Peyer's patch (tissue), 4 donors: ENCODE results near the gene LENEP. TPM values are rescaled to one million over a fixed set of nuclear protein-coding genes. Genes with fewer than 3 reads are reported as not detected.
A peak's percentile ranks its signal among the peaks of the same experiment; 100 is the strongest.

Experiments
- DNase-seq, 3 donors: peaks; one replicate each; pipeline ENCODE4 v3.0.0-alpha.2; 2017 to 2019
- H3K27ac ChIP-seq, 4 donors: fragments of 200-600 bp; sonication (generic); one replicate each; pipeline ENCODE4 v1.5.1; 2016 to 2019
- H3K27me3 ChIP-seq, 2 donors: fragments of 200-600 bp; sonication (generic); one replicate each; pipeline ENCODE4 v1.5.1; 2019
- H3K36me3 ChIP-seq, 3 donors: fragments of 200-600 bp; sonication (generic); one replicate each; pipeline ENCODE4 v1.5.1; 2016 to 2019
- H3K4me1 ChIP-seq, 4 donors: fragments of 200-600 bp; sonication (generic); one replicate each; pipeline ENCODE4 v1.5.1; 2016 to 2019
- H3K4me3 ChIP-seq, 4 donors: fragments of 200-600 bp; sonication (generic); 1 replicate in 3 of 4; 2 replicates in 1 of 4; pipeline ENCODE4 v1.5.1; 2016 to 2019; ENCODE audit warnings: mild to moderate bottlenecking in 1 of 4
- H3K9me3 ChIP-seq, 4 donors: fragments of 200-600 bp; sonication (generic); one replicate each; pipeline ENCODE4 v1.5.1; 2016 to 2019; ENCODE audit warnings: mild to moderate bottlenecking in 1 of 4
- POLR2A ChIP-seq, 2 donors: fragments of 450-650 bp; IDR thresholded peaks; one replicate each; pipeline ENCODE4 v1.5.1; 2017; ENCODE audit warnings: antibody characterized with exemption in 2 of 2, mild to moderate bottlenecking in 2 of 2, moderate library complexity in 2 of 2
- total RNA-seq, 4 donors: library from RNA; depleted of rRNA; stranded (reverse); fragments of >200 nt; gene quantifications; one replicate each; pipeline ENCODE4 v1.1.0, GENCODE V29; 2016
- TF ChIP-seq, protein P1 (sequence below), 6 experiments: fragments of 450-650 bp in 4 of 6; fragments of 200-600 bp in 2 of 6; sonication (generic) in 1 of 6; IDR thresholded peaks; one replicate each; pipeline ENCODE4 v1.5.1; 2017 to 2019; ENCODE audit warnings: antibody characterized with exemption in 6 of 6, mild to moderate bottlenecking in 3 of 6, moderate library complexity in 1 of 6

Gene LENEP
- total RNA-seq, 4 donors from 2014 or later: not detected

DNA sequence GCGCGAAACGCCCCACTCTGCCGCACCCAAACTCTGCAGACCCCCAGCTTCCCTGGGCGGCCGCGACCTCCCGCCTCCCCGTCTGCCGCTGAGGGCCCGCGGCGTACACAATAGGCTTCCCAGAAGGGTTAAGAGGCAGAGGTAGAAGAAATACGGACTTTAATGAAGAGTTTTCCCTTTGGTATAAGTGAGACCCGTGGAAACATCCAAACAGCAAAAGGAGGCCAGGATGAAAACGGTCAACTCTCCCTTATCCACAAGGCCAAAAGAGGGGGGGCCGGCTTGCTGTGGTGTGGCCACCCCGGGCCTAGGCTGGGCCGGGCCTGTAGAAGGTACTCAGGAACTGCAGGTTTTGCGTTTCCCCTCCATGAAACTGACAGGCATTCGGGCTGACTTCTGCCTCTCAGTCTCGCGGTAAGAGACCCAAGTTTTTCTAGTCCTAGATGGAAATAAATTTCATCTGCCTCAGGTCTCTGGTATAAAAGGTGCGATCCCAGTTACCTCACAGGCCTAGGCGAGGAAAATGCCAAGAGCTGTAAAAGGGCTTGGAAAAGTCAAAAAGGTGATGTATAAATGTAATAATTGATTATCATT, 31.1 kb upstream of the LENEP start:
- DNase-seq: peak in 2 of 3 donors; percentile 67 to 71
- TF ChIP-seq, protein P1, sequence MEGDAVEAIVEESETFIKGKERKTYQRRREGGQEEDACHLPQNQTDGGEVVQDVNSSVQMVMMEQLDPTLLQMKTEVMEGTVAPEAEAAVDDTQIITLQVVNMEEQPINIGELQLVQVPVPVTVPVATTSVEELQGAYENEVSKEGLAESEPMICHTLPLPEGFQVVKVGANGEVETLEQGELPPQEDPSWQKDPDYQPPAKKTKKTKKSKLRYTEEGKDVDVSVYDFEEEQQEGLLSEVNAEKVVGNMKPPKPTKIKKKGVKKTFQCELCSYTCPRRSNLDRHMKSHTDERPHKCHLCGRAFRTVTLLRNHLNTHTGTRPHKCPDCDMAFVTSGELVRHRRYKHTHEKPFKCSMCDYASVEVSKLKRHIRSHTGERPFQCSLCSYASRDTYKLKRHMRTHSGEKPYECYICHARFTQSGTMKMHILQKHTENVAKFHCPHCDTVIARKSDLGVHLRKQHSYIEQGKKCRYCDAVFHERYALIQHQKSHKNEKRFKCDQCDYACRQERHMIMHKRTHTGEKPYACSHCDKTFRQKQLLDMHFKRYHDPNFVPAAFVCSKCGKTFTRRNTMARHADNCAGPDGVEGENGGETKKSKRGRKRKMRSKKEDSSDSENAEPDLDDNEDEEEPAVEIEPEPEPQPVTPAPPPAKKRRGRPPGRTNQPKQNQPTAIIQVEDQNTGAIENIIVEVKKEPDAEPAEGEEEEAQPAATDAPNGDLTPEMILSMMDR (IDR thresholded peaks at IDR 0.05): no peak
- TF ChIP-seq POLR2A (IDR thresholded peaks at IDR 0.05): no peak

DNA sequence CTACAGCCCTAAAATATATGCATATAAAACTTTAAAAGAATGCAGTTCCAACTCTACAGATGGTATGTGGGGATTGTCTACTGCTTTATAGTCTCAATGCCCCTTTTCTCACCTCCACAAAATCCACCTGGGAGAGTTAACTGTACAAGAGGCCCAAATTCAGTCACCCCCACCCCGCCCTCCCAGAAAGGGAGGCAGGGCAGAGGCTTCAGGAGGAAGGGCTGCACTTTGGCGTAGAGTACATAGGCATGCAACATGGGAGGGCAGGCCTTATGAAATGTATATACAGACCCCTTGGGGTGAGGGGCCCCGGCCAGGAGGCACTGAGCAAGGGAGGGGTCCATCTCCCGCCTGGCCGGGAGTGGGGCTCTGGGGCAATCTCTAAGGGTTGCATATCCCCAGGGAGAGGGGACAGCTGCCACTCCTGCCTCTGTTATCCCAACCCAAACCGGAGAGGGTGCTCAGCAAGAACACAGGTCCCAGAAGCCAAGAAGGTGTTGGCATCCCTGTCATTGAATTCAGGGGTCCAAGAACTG, 30.5 kb upstream of the LENEP start:
- Histone ChIP-seq H3K9me3 (no peaks in the 10 kb centered on the region), H3K36me3 (peaks cover 0 to 64% (median 0%) of the 10 kb centered on the region in 3 donors), H3K27me3 (no peaks in the 10 kb centered on the region), H3K4me1 (peaks cover 0 to 20% (median 6%) of the 10 kb centered on the region in 4 donors), H3K4me3 (peak overlapping the region in 2 of 4 donors; percentile 75 to 90), H3K27ac (peak overlapping the region; percentile 93 to 98 (median 98))
- TF ChIP-seq POLR2A (IDR thresholded peaks at IDR 0.05): no peak
- TF ChIP-seq, protein P1 (IDR thresholded peaks at IDR 0.05): no peak
- DNase-seq: no peak

More for the DNA sequence above, 31.1 kb upstream of the LENEP start:
- Histone ChIP-seq H3K9me3 (no peaks in the 10 kb centered on the region), H3K4me3 (peak overlapping the region; percentile 75 to 90 (median 88)), H3K27ac (peak overlapping the region; percentile 93 to 98 (median 98)), H3K4me1 (peaks cover 0 to 23% (median 6%) of the 10 kb centered on the region in 4 donors), H3K27me3 (no peaks in the 10 kb centered on the region), H3K36me3 (peaks cover 0 to 58% (median 0%) of the 10 kb centered on the region in 3 donors)

DNA sequence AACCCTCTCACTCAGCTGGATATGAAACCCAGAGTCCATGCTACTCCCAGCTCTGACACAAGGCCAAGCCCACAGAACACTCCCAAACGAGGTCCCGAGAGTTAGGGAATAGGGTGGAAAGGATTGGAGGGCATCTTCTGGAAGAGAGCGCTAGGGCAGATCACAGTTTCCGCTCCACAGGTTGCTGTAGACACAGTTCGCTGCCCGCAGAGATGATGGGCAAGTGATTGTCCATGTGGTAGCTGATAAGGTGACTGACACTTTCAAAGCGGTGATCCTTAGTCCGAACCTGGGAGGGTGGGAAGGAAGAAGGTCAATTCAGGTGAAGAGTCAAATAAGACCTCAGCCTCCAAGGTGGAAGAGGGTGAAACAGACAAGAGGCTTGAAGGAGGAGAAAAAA, 29.7 kb upstream of the LENEP start:
- TF ChIP-seq, protein P1 (IDR thresholded peaks at IDR 0.05): no peak
- Histone ChIP-seq H3K4me3 (no peak overlapping the region), H3K9me3 (no peaks in the 10 kb centered on the region), H3K36me3 (peaks cover 0 to 70% (median 0%) of the 10 kb centered on the region in 3 donors), H3K27me3 (no peaks in the 10 kb centered on the region), H3K4me1 (peaks cover 0 to 20% (median 6%) of the 10 kb centered on the region in 4 donors), H3K27ac (peak overlapping the region in 1 of 4 donors; percentile 98)
- no peak for DNase-seq

- Histone ChIP-seq H3K36me3 (peaks cover 0 to 69% (median 0%) of the 10 kb centered on the region in 3 donors), H3K4me1 (peaks cover 0 to 22% (median 6%) of the 10 kb centered on the region in 4 donors)
- no peak for DNase-seq
Measured at GRCh38 chr1:154964359-154964758, 29.0 kb upstream of the LENEP start.

GRCh38 chr1:154966111-154966510, 27.3 kb upstream of the LENEP start:
- Histone ChIP-seq H3K9me3 (no peaks in the 10 kb centered on the region), H3K27me3 (no peaks in the 10 kb centered on the region), H3K4me3 (no peak overlapping the region), H3K36me3 (peaks cover 0 to 69% (median 0%) of the 10 kb centered on the region in 3 donors), H3K27ac (peak overlapping the region in 1 of 4 donors; percentile 10), H3K4me1 (peaks cover 0 to 32% (median 10%) of the 10 kb centered on the region in 4 donors)
- no peak for DNase-seq
- TF ChIP-seq POLR2A (IDR thresholded peaks at IDR 0.05): no peak
- TF ChIP-seq, protein P1 (IDR thresholded peaks at IDR 0.05): no peak

More at GRCh38 chr1:154964359-154964758, 29.0 kb upstream of the LENEP start:
- no peak for TF ChIP-seq POLR2A (IDR thresholded peaks at IDR 0.05)
- TF ChIP-seq, protein P1 (IDR thresholded peaks at IDR 0.05): no peak
- Histone ChIP-seq H3K27ac (no peak overlapping the region), H3K4me3 (no peak overlapping the region), H3K27me3 (no peaks in the 10 kb centered on the region), H3K9me3 (no peaks in the 10 kb centered on the region)
